ENCODE measurements around the gene PTX4. TPM values are rescaled to one million over a fixed set of nuclear protein-coding genes. Genes with fewer than 3 reads are reported as not detected.

The PTX4 gene
- total RNA-seq, 2 donors from 2014 or later = 0.78 TPM; not detected in 1

DNA sequence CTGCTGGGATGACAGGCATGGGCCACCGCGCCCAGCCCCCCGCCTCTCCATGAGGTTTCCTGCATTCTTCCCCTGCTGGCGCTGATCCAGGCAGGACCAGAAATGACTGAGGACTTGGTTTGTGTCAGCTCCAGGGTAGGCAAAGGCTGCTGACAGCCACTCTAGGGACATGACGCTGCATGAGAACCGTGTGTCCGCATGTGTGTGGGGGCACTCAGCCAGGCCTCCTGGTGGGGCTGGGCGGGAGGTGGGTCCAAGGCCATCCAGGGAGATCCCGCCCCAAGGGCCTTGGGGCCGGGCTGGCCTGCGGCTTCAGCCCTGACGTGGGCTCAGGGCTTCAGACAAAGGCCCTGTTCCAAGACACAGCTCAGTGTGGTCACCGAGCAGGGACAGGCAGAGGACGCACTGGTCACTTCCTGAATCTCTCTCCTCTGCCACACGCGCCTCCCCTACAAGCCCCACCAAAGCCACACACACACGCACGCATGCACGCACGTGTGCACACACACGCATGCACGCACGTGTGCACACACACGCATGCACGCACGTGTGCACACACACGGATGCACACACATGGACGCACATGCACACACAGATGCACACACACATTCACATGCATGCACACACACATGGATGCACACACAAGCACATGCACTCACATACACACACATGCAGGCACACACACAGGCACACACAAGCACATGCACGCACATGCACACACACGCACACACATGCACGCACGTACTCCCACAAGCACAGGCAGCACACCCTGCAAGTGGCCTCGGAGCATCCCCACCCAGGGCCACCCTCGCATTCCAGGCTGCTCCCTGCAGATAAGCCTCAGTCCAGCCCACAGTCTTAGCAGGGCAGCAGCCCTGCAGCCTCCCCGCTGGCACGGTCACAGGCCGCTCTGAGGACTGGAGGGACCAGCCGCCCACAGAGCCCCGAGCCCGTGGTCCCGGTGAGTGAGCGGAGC is 39.4 kb upstream of the PTX4 start:
- H3K9me3 ChIP-seq = no peaks in the 10 kb centered on the region
- no peak overlapping the region for H3K27ac ChIP-seq
- TF ChIP-seq CTCF (IDR thresholded peaks at IDR 0.05) = no peak
- ATAC-seq (ENCODE audit: insufficient number of reproducible peaks, low FRiP score, low read depth) = no peak
- H3K27me3 ChIP-seq (replicated peaks; ENCODE audit: insufficient read depth) = no peaks in the 10 kb centered on the region
- no peak overlapping the region for H3K4me3 ChIP-seq
- H3K4me1 ChIP-seq (ENCODE audit: control insufficient read depth in 1 of 2, low read depth in 2 of 2) = peaks cover 19 to 21% of the 10 kb centered on the region in 2 donors
- no peaks in the 10 kb centered on the region for H3K36me3 ChIP-seq
- DNase-seq (ENCODE audit: low spot score) = no peak

GRCh38 chr16:1526608-1527555 is 38.1 kb upstream of the PTX4 start:
- Histone ChIP-seq H3K36me3 (no peaks in the 10 kb centered on the region), H3K4me1 (ENCODE audit: control insufficient read depth in 1 of 2, low read depth in 2 of 2) (peaks cover 6 to 9% of the 10 kb centered on the region in 2 donors), H3K27ac (no peak overlapping the region), H3K4me3 (no peak overlapping the region), H3K9me3 (no peaks in the 10 kb centered on the region), H3K27me3 (replicated peaks; ENCODE audit: insufficient read depth) (no peaks in the 10 kb centered on the region)
- TF ChIP-seq CTCF (IDR thresholded peaks at IDR 0.05) = no peak
- ATAC-seq (ENCODE audit: insufficient number of reproducible peaks, low FRiP score, low read depth) (no peak), DNase-seq (ENCODE audit: low spot score) (no peak)

GRCh38 chr16:1525871-1526607 is 37.3 kb upstream of the PTX4 start:
- Histone ChIP-seq H3K4me3 (no peak overlapping the region), H3K36me3 (no peaks in the 10 kb centered on the region), H3K27ac (no peak overlapping the region), H3K27me3 (replicated peaks; ENCODE audit: insufficient read depth) (no peaks in the 10 kb centered on the region), H3K9me3 (no peaks in the 10 kb centered on the region), H3K4me1 (ENCODE audit: control insufficient read depth in 1 of 2, low read depth in 2 of 2) (peaks cover 0 to under 1% of the 10 kb centered on the region in 2 donors)
- no peak for ATAC-seq (ENCODE audit: insufficient number of reproducible peaks, low FRiP score, low read depth)
- no peak for TF ChIP-seq CTCF (IDR thresholded peaks at IDR 0.05)
- DNase-seq (ENCODE audit: low spot score) = no peak

DNA sequence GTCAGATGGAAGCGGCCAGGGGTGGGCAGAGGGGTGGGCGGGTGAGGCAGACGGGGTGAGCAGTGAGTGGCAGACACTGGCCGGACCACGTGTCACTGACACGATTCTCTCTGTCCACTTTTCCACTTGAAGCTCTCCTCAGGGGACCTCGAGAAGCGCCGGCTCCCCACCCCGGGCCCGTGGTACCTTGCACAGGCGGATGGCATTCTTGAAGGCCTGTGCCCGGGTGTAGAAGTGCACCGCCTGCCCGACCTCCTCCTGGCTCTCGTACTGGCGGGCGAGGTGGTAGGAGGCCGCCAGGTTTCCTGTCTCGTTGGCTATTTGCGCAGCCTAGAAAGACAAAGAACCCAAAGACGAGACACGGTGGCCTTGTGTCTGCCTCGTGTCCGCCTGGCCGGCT is 35.6 kb upstream of the PTX4 start:
- H3K4me3 ChIP-seq = no peak overlapping the region
- no peak for ATAC-seq (ENCODE audit: insufficient number of reproducible peaks, low FRiP score, low read depth)
- no peaks in the 10 kb centered on the region for H3K9me3 ChIP-seq
- H3K27ac ChIP-seq = no peak overlapping the region
- peaks cover 9% of the 10 kb centered on the region for H3K36me3 ChIP-seq
- no peaks in the 10 kb centered on the region for H3K4me1 ChIP-seq (ENCODE audit: control insufficient read depth in 1 of 2, low read depth in 2 of 2)
- no peak for TF ChIP-seq CTCF (IDR thresholded peaks at IDR 0.05)
- no peak for DNase-seq (ENCODE audit: low spot score)
- no peaks in the 10 kb centered on the region for H3K27me3 ChIP-seq (replicated peaks; ENCODE audit: insufficient read depth)
